Measurements from ENCODE around the gene PRSS48. TPM values are rescaled to one million over a fixed set of nuclear protein-coding genes. Genes with fewer than 3 reads are reported as not detected.
A peak's percentile ranks its signal among the peaks of the same experiment; 100 is the strongest.

Gene PRSS48
- total RNA-seq, 1 donor from 2014 or later, result not detected

DNA sequence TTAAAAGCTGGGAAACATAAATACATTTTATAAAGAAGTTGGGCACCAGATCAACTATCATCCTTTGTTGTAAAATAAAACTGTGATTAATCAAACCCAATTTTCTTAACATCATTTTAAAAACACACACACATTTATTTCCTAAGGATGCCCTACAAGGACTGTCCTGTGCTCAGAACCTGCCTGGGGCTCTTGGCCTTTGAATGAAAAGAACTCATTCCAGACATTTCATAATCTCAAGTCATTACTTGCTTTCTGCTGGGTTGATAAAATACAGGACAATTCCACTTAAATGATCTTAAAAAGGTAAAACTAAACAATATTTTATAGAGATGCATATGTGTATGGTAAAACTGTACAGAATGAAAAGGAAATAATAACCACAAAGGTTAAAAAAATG lies 45.6 kb downstream of the PRSS48 start:
- no peaks in the 10 kb centered on the region for H3K9me3 ChIP-seq
- no peak for DNase-seq
- H3K27me3 ChIP-seq, result no peaks in the 10 kb centered on the region
- no peaks in the 10 kb centered on the region for H3K36me3 ChIP-seq
- ATAC-seq, result no peak
- TF ChIP-seq, protein P1, sequence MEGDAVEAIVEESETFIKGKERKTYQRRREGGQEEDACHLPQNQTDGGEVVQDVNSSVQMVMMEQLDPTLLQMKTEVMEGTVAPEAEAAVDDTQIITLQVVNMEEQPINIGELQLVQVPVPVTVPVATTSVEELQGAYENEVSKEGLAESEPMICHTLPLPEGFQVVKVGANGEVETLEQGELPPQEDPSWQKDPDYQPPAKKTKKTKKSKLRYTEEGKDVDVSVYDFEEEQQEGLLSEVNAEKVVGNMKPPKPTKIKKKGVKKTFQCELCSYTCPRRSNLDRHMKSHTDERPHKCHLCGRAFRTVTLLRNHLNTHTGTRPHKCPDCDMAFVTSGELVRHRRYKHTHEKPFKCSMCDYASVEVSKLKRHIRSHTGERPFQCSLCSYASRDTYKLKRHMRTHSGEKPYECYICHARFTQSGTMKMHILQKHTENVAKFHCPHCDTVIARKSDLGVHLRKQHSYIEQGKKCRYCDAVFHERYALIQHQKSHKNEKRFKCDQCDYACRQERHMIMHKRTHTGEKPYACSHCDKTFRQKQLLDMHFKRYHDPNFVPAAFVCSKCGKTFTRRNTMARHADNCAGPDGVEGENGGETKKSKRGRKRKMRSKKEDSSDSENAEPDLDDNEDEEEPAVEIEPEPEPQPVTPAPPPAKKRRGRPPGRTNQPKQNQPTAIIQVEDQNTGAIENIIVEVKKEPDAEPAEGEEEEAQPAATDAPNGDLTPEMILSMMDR (IDR thresholded peaks at IDR 0.05), result no peak
- H3K4me1 ChIP-seq, result peaks cover 17% of the 10 kb centered on the region
- intact Hi-C loops (cut with DNase I), result no loop called here
- peak overlapping the region; percentile 68 for H3K4me3 ChIP-seq
- peak overlapping the region; percentile 86 for H3K27ac ChIP-seq

DNA sequence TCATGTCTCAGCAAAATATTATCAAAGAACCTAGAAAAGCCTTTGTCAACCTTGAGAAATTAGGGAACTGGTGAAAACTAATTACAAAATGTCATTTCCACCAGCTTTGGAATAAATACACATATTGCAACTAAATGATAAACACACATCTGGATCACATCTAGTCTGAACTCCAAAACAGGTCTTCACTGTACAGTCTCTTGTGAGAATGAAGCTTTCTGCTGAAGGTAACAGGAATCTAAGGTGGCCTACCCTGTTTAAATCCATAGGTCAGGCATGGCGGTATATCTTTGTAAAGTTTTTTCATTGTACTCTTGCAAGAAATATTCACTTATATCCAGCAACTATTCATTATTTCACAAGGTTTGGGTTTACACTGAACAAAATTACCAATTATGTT lies 46.7 kb downstream of the PRSS48 start:
- intact Hi-C loops (cut with DNase I), result no loop called here
- peaks cover 17% of the 10 kb centered on the region for H3K4me1 ChIP-seq

DNA sequence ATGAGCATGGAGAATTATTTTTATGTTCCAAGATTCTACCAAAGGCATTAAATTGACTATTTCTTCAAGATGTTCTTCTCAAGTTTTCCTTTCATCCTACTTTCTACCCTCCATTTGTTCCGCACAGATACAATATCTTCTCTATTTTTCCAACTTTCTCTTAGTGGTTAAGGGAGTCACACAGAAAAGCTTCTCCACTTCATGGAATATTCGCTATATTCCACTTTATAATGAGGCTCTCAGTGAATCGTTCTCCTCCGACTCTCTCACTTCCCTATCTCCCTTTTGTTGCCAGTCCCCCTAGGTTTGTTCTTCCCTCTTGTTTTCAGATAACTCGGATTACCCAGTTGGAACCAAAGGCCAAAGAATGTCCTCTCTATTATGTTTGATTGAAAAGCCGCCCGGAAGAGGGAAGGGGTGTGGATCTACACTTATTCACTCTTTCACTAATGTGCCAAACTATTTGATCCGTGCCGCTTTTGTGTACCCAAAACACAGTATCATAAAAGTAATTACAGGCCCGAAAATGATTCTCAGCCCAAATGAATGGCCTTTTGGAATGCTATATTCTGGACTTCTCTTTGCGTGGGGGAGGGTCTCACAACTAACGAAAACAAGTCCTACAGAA lies 47.3 kb downstream of the PRSS48 start:
- Histone ChIP-seq H3K27ac (peak overlapping the region; percentile 86), H3K36me3 (no peaks in the 10 kb centered on the region), H3K4me3 (peak overlapping the region; percentile 68), H3K27me3 (no peaks in the 10 kb centered on the region), H3K4me1 (peaks cover 17% of the 10 kb centered on the region), H3K9me3 (no peaks in the 10 kb centered on the region)
- ATAC-seq, result no peak
- TF ChIP-seq, protein P1 (IDR thresholded peaks at IDR 0.05), result no peak
- no peak for DNase-seq
- intact Hi-C loops (cut with DNase I), result no loop called here

More for the DNA sequence above, 46.7 kb downstream of the PRSS48 start:
- H3K9me3 ChIP-seq, result no peaks in the 10 kb centered on the region
- H3K4me3 ChIP-seq, result peak overlapping the region; percentile 68
- no peaks in the 10 kb centered on the region for H3K27me3 ChIP-seq
- no peak for ATAC-seq
- TF ChIP-seq, protein P1 (IDR thresholded peaks at IDR 0.05), result no peak
- no peaks in the 10 kb centered on the region for H3K36me3 ChIP-seq
- peak overlapping the region; percentile 86 for H3K27ac ChIP-seq
- no peak for DNase-seq

DNA sequence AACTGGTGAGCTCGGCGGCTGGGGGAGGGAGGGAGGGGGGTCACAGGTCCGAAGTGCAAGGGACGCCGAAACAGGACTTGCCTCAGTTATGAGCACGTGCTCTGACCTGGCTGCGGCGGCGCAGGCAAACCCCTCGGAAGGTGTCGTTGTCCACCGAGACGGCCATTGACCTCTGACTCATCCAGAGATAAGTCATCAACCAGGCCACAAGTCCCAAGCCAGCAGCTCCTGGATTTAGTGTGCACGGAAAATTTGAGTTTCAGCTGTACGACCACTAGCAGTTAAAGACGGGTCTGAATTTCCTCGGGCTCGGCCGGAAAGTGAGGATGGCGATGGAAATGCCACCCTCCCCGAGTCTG lies 47.8 kb downstream of the PRSS48 start:
- Histone ChIP-seq H3K4me1 (peaks cover 17% of the 10 kb centered on the region), H3K9me3 (no peaks in the 10 kb centered on the region), H3K4me3 (peak overlapping the region; percentile 68), H3K27me3 (no peaks in the 10 kb centered on the region), H3K36me3 (no peaks in the 10 kb centered on the region), H3K27ac (peak overlapping the region; percentile 86)
- TF ChIP-seq, protein P1 (IDR thresholded peaks at IDR 0.05), result no peak
- intact Hi-C loops (cut with DNase I), result no loop called here
- ATAC-seq (peak; percentile 64), DNase-seq (peak; percentile 71)

GRCh38 chr4:151325111-151325948 lies 48.4 kb downstream of the PRSS48 start, which contains the start of gene SH3D19:
Gene SH3D19, minus strand, starts transcription at chr4:151325605. Its CDS starts 253 bp downstream, at chr4:151325352.
- peaks cover 17% of the 10 kb centered on the region for H3K4me1 ChIP-seq
- DNase-seq (peak; percentile 87), ATAC-seq (peak; percentile 96)
- intact Hi-C loops (cut with DNase I), result no loop called here
- no peaks in the 10 kb centered on the region for H3K27me3 ChIP-seq
- TF ChIP-seq, protein P1 (IDR thresholded peaks at IDR 0.05), result no peak
- H3K27ac ChIP-seq, result peak within 1 kb of the TSS; percentile 86
- H3K9me3 ChIP-seq, result no peaks in the 10 kb centered on the region
- peak within 1 kb of the TSS; percentile 68 for H3K4me3 ChIP-seq
- no peaks in the 10 kb centered on the region for H3K36me3 ChIP-seq

Data from upper lobe of right lung (tissue), 1 donor.